PC-3 (cell line): ENCODE results near the gene IFNL4. TPM values are rescaled to one million over a fixed set of nuclear protein-coding genes. Genes with fewer than 3 reads are reported as not detected.

Experiments
- ATAC-seq: fragments of 200-7000 bp; cut with Tn5 transposase; 2 replicates; pipeline ENCODE4 v1.9.1; 2020; ENCODE audit warnings: mild to moderate bottlenecking, moderate library complexity
- BruUV-seq: library from RNA; stranded (reverse); fragments of 400-500 nt; replicated peaks from 2 replicates; lab custom pipeline; 2021; lab: Mats Ljungman, UMichigan
- CTCF ChIA-PET: fragments of 300-600 bp; sonication (Branson Sonifier 250); formaldehyde crosslinking; loops from one replicate; lab custom pipeline; 2022; ENCODE audit warnings: antibody characterized with exemption; lab: Charles Lee
- POLR2A ChIA-PET: fragments of 300-600 bp; sonication (Branson Sonifier 250); formaldehyde crosslinking; loops from one replicate; lab custom pipeline; 2022; ENCODE audit warnings: antibody characterized with exemption; ENCODE audit not compliant: unreplicated experiment; lab: Charles Lee
- DNase-seq: peaks from one replicate; pipeline ENCODE4 v3.0.0-alpha.2; 2015
- H2AFZ ChIP-seq: fragments of 300-600 bp; sonication (generic); 2 replicates; pipeline ENCODE4 v1.6.0; 2016; ENCODE audit warnings: antibody characterized with exemption, low read length
- H3F3A ChIP-seq: fragments of 300-600 bp; sonication (generic); one replicate; pipeline ENCODE4 v1.6.0; 2017; ENCODE audit warnings: antibody characterized with exemption, low read length, control low read depth, mild to moderate bottlenecking; ENCODE audit not compliant: unreplicated experiment
- H3K27ac ChIP-seq: fragments of 300-600 bp; sonication (generic); 2 replicates; pipeline ENCODE4 v1.5.1; 2016; ENCODE audit warnings: mild to moderate bottlenecking, low read length
- H3K27me3 ChIP-seq: fragments of 300-600 bp; sonication (generic); 2 replicates; pipeline ENCODE4 v1.6.1; 2016; ENCODE audit warnings: low read length, mixed read lengths
- H3K36me3 ChIP-seq: fragments of 300-600 bp; sonication (generic); 2 replicates; pipeline ENCODE4 v1.6.1; 2016; ENCODE audit warnings: low read depth, mixed run types, low read length, mixed read lengths
- H3K4me1 ChIP-seq: fragments of 300-600 bp; sonication (generic); 2 replicates; pipeline ENCODE4 v1.5.1; 2016; ENCODE audit warnings: low read length; ENCODE audit not compliant: insufficient read depth
- H3K4me2 ChIP-seq: fragments of 300-600 bp; sonication (generic); 2 replicates; pipeline ENCODE4 v1.6.0; 2016; ENCODE audit warnings: low read length
- H3K4me3 ChIP-seq: fragments of 300-600 bp; sonication (generic); 2 replicates; pipeline ENCODE4 v1.5.1; 2016; ENCODE audit warnings: mild to moderate bottlenecking, low read length, mixed read lengths
- H3K79me2 ChIP-seq: fragments of 300-600 bp; sonication (generic); 2 replicates; pipeline ENCODE4 v1.6.1; 2017; ENCODE audit warnings: low read length, mixed read lengths
- H3K9ac ChIP-seq: fragments of 300-600 bp; sonication (generic); 2 replicates; pipeline ENCODE4 v1.6.0; 2016; ENCODE audit warnings: mild to moderate bottlenecking, low read length
- H3K9me2 ChIP-seq: fragments of 300-600 bp; sonication (generic); replicated peaks from 2 replicates; pipeline ENCODE4 v1.6.1; 2016; ENCODE audit warnings: mixed run types, low read length, mixed read lengths
- H3K9me3 ChIP-seq: fragments of 300-600 bp; sonication (generic); 2 replicates; pipeline ENCODE4 v1.6.1; 2016; ENCODE audit warnings: low read length, mixed read lengths
- H4K20me1 ChIP-seq: fragments of 300-600 bp; sonication (generic); 2 replicates; pipeline ENCODE4 v1.6.1; 2016; ENCODE audit warnings: low read length, mixed read lengths
- CTCF ChIP-seq: fragments of 300-600 bp; sonication (generic); conservative IDR thresholded peaks from 2 replicates; pipeline ENCODE4 v1.5.1; 2017; ENCODE audit warnings: antibody characterized with exemption, low read depth, mild to moderate bottlenecking, low read length
- EZH2 ChIP-seq: fragments of 300-600 bp; sonication (generic); IDR thresholded peaks from one replicate; pipeline ENCODE4 v1.6.1; 2017; ENCODE audit warnings: antibody characterized with exemption, mild to moderate bottlenecking, low read length; ENCODE audit not compliant: unreplicated experiment
- EZH2phosphoT487 ChIP-seq: fragments of 300-600 bp; sonication (generic); IDR thresholded peaks from 2 replicates; pipeline ENCODE4 v1.6.1; 2018; ENCODE audit warnings: mild to moderate bottlenecking, antibody characterized with exemption, low read length, borderline replicate concordance
- intact Hi-C: fragments of 100-400 bp; cut with micrococcal nuclease; formaldehyde crosslinking; loops from 2 replicates; pipeline ENCODE4 v1.9.0; 2023
- total RNA-seq: library from RNA; depleted of rRNA; stranded (reverse); fragments of >200 nt; gene quantifications from 2 replicates; pipeline ENCODE4 v1.2.3, GENCODE V29; 2014

The IFNL4 gene
- total RNA-seq, 1 experiment from 2014 or later = not detected

- POLR2A ChIA-PET = no interaction called here
- no peak for ATAC-seq
These were observed 45.7 kb downstream of the IFNL4 start for GRCh38 chr19:39202998-39203355.

GRCh38 chr19:39200803-39201115 lies 47.9 kb downstream of the IFNL4 start:
- TF ChIP-seq EZH2phosphoT487 (no peak), CTCF (no peak), EZH2 (no peak)
- Histone ChIP-seq H3F3A (no peaks in the 10 kb centered on the region), H2AFZ (no peak overlapping the region), H4K20me1 (no peaks in the 10 kb centered on the region), H3K4me3 (no peak overlapping the region), H3K27ac (no peak overlapping the region), H3K9me2 (no peaks in the 10 kb centered on the region), H3K27me3 (no peaks in the 10 kb centered on the region), H3K36me3 (no peaks in the 10 kb centered on the region), H3K4me1 (peaks cover 19% of the 10 kb centered on the region), H3K79me2 (no peaks in the 10 kb centered on the region), H3K9me3 (no peaks in the 10 kb centered on the region), H3K4me2 (no peak overlapping the region), H3K9ac (no peak overlapping the region)
- intact Hi-C loops = no loop called here
- ChIA-PET CTCF (no interaction called here), POLR2A (no interaction called here)
- DNase-seq (no peak), ATAC-seq (no peak)
- BruUV-seq = no TSS peak

More at GRCh38 chr19:39202998-39203355, 45.7 kb downstream of the IFNL4 start:
- intact Hi-C loops = no loop called here
- DNase-seq = no peak
- Histone ChIP-seq H3K4me3 (no peak overlapping the region), H3K9me3 (no peaks in the 10 kb centered on the region), H3K36me3 (no peaks in the 10 kb centered on the region), H2AFZ (no peak overlapping the region), H3K27ac (no peak overlapping the region), H3K79me2 (no peaks in the 10 kb centered on the region), H3K9me2 (no peaks in the 10 kb centered on the region), H3K4me1 (peaks cover 3% of the 10 kb centered on the region; the same call in 1 of the 2 replicates), H3K27me3 (no peaks in the 10 kb centered on the region), H3K4me2 (no peak overlapping the region), H4K20me1 (no peaks in the 10 kb centered on the region), H3K9ac (no peak overlapping the region), H3F3A (no peaks in the 10 kb centered on the region)
- BruUV-seq = no TSS peak
- CTCF ChIA-PET = no interaction called here
- TF ChIP-seq EZH2phosphoT487 (no peak), EZH2 (no peak), CTCF (no peak)

- intact Hi-C loops = no loop called here
- ChIA-PET POLR2A (no interaction called here), CTCF (no interaction called here)
- DNase-seq = no peak
- H3K36me3 ChIP-seq = no peaks in the 10 kb centered on the region
- TF ChIP-seq EZH2phosphoT487 (no peak), EZH2 (no peak), CTCF (no peak)
- H3K27ac ChIP-seq = no peak overlapping the region
- H3K4me3 ChIP-seq = no peak overlapping the region
- no TSS peak for BruUV-seq
- no peaks in the 10 kb centered on the region for H3F3A ChIP-seq
- no peaks in the 10 kb centered on the region for H3K27me3 ChIP-seq
- no peaks in the 10 kb centered on the region for H3K9me2 ChIP-seq
- H3K9ac ChIP-seq = no peak overlapping the region
- ATAC-seq = no peak
- H3K4me1 ChIP-seq = peaks cover 23% of the 10 kb centered on the region
- no peaks in the 10 kb centered on the region for H3K9me3 ChIP-seq
- H3K79me2 ChIP-seq = no peaks in the 10 kb centered on the region
- no peak overlapping the region for H2AFZ ChIP-seq
- no peak overlapping the region for H3K4me2 ChIP-seq
- H4K20me1 ChIP-seq = no peaks in the 10 kb centered on the region
These were observed 48.4 kb downstream of the IFNL4 start for GRCh38 chr19:39200066-39200802.
